Activated CD8-positive, alpha-beta memory T cell treated with anti-CD3 and anti-CD28 coated beads, Interleukin-2, amount 50 U/mL, for 48 hours (primary cell): ENCODE results near the gene XRCC3.

ENCODE experiments used
- DNase-seq: peaks from one replicate; pipeline ENCODE4 v3.0.0-alpha.2; 2020

The XRCC3 gene

GRCh38 chr14:103705504-103706284, 9.6 kb downstream of the XRCC3 start:
- DNase-seq = no peak

GRCh38 chr14:103705118-103705503, 10.1 kb downstream of the XRCC3 start:
- DNase-seq = no peak

GRCh38 chr14:103704708-103705107, 10.5 kb downstream of the XRCC3 start:
- DNase-seq = no peak

- no peak for DNase-seq
Measured at GRCh38 chr14:103703433-103704385, 11.5 kb downstream of the XRCC3 start.

GRCh38 chr14:103702497-103703432, 12.5 kb downstream of the XRCC3 start:
- DNase-seq = no peak

DNA sequence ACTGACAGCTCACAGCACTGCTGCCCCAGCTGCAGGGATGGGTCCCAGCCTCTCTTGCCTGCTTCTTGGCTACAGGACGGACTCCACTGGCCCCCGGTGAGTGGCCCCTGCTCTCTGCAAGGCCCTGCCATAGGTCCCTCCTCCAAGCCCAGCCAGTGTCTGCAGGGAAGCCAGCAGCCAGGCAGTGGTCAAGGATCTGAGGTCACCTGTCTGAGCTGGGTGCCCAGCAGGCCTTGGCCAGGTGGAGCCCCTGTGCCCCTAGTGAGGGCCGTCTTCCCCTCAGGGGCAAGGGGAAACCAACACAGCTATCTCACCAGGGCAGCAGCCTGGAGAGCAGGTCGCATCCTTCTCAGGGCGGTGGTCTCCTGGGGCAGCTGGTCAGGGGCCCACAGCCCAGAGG, 13.2 kb downstream of the XRCC3 start:
- no peak for DNase-seq

DNA sequence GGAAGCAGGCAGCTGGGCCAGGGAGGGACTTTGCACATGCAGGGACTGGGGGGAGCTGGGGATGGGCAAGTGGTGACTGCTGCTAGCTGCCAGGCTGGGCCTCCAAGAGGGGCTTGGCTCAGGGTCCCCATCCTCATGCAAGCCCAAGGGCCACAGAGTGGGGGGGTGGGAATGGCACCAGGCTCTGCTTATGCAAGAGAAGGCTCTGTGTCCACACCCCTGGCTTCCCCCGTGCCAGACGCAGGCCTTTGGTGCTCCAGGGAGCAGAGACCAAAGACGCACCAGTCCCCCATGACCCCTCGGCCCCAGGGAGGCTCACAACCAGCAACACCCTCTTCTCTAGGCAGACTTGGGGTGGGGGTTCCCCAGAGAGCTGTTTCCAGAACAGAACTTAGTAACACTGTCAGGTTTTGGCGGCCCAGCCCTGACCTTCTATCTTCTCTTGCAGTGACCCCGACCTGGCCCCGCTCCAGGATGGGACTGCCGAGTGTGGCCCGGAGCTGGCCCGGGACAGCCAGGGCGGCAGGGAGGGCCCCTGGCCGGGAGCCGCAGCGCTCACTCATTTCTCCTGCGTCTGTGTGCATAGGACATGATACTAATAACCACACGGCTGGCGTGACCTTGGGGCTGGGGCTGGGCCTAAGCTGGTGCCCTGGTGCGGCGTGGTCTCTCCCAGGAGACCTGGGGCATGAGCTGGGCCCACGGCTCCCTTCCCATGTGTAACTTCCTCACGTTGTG, 14.3 kb downstream of the XRCC3 start:
- no peak for DNase-seq

GRCh38 chr14:103699901-103700752, 15.1 kb downstream of the XRCC3 start:
- DNase-seq = no peak

DNA sequence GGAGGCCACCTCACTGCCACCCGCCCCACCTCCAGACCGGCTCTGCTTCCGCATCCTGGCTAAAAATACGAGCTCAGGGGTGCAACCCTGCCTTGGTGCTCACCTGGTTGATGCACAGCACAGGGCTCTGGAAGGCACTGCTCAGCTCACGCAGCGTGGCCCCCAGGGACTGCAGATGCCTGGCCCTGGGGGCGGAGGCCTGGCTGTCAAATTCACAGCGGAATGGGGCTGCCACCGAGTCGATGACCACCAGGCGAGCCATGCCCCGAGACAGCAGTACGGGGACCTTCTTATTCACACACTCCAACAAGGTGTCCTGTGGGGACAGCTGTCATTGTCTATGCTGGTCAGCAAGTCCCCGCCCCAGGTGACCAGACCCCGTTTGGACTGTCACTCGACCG, 16.0 kb downstream of the XRCC3 start:
- no peak for DNase-seq

- DNase-seq = no peak
Measured at GRCh38 chr14:103698380-103699260, 16.6 kb downstream of the XRCC3 start.

GRCh38 chr14:103697603-103698379, 17.5 kb downstream of the XRCC3 start:
- no peak for DNase-seq

- no peak for DNase-seq
Measured at GRCh38 chr14:103697206-103697602, 18.0 kb downstream of the XRCC3 start.

GRCh38 chr14:103696466-103697071, 18.7 kb downstream of the XRCC3 start:
- DNase-seq = no peak

DNA sequence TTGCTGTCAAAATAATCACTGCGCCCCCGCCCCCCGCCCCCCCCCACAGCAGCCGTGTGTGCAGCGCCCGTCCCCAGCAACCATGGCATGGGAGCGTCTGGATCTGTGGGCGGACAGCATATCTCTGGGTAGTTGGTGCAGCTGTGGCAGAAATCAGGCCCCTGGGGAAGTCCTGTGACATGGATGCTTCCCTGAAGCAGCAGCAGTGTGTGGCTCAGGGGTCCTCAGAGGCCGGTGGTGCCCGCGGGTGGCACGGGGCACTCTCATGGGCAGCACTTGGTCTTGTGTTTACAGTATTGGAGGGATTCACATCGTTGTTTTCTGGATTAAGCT, 19.2 kb downstream of the XRCC3 start:
- no peak for DNase-seq

- no peak for DNase-seq
Measured at GRCh38 chr14:103695296-103696069, 19.8 kb downstream of the XRCC3 start.

GRCh38 chr14:103694572-103695026, 20.7 kb downstream of the XRCC3 start:
- DNase-seq = no peak

GRCh38 chr14:103693515-103693914, 21.7 kb downstream of the XRCC3 start:
- DNase-seq = no peak

GRCh38 chr14:103692871-103693270, 22.4 kb downstream of the XRCC3 start:
- DNase-seq = no peak
